HEK293 (cell line): ENCODE results near the gene PROCA1.

ENCODE experiments used
- BCL11A ChIP-seq: fragments of 450-650 bp; formaldehyde crosslinking; IDR thresholded peaks from 2 replicates; pipeline ENCODE4 v1.5.1; 2016; ENCODE audit warnings: low read depth, missing biosample characterization, missing genetic modification characterization
- KLF1 ChIP-seq: fragments of 450-650 bp; formaldehyde crosslinking; IDR thresholded peaks from 2 replicates; pipeline ENCODE4 v1.5.1; 2016; ENCODE audit warnings: missing biosample characterization, missing genetic modification characterization
- KLF16 ChIP-seq: fragments of 450-650 bp; formaldehyde crosslinking; IDR thresholded peaks from 2 replicates; pipeline ENCODE4 v1.5.1; 2017; ENCODE audit warnings: missing biosample characterization, missing genetic modification characterization
- KLF9 ChIP-seq: fragments of 450-650 bp; formaldehyde crosslinking; IDR thresholded peaks from 2 replicates; pipeline ENCODE4 v1.5.1; 2016; ENCODE audit warnings: missing biosample characterization, missing genetic modification characterization, low read depth
- ZBTB1 ChIP-seq: fragments of 450-650 bp; formaldehyde crosslinking; IDR thresholded peaks from 2 replicates; pipeline ENCODE4 v1.5.1; 2016; ENCODE audit warnings: missing biosample characterization, missing genetic modification characterization
- ZBTB11 ChIP-seq: fragments of 450-650 bp; formaldehyde crosslinking; conservative IDR thresholded peaks from 2 replicates; pipeline ENCODE4 v1.5.1; 2016; ENCODE audit warnings: low read depth, missing biosample characterization, missing genetic modification characterization
- ZBTB48 ChIP-seq: fragments of 450-650 bp; formaldehyde crosslinking; IDR thresholded peaks from 2 replicates; pipeline ENCODE4 v1.5.1; 2016; ENCODE audit warnings: missing biosample characterization, missing genetic modification characterization
- ZNF148 ChIP-seq: fragments of 450-650 bp; formaldehyde crosslinking; IDR thresholded peaks from 2 replicates; pipeline ENCODE4 v1.5.0; 2017; ENCODE audit warnings: missing biosample characterization, missing genetic modification characterization, borderline replicate concordance
- ZNF18 ChIP-seq: fragments of 450-650 bp; formaldehyde crosslinking; IDR thresholded peaks from 2 replicates; pipeline ENCODE4 v1.5.1; 2016; ENCODE audit warnings: missing biosample characterization, missing genetic modification characterization
- ZNF311 ChIP-seq: fragments of 450-650 bp; formaldehyde crosslinking; IDR thresholded peaks from 2 replicates; pipeline ENCODE4 v1.5.1; 2017; ENCODE audit warnings: missing biosample characterization, missing genetic modification characterization, borderline replicate concordance
- ZNF366 ChIP-seq: fragments of 450-650 bp; formaldehyde crosslinking; conservative IDR thresholded peaks from 2 replicates; pipeline ENCODE4 v1.5.1; 2016; ENCODE audit warnings: missing biosample characterization, missing genetic modification characterization
- ZNF398 ChIP-seq: fragments of 450-650 bp; formaldehyde crosslinking; IDR thresholded peaks from 2 replicates; pipeline ENCODE4 v1.5.1; 2017; ENCODE audit warnings: missing biosample characterization, missing genetic modification characterization
- ZNF501 ChIP-seq: fragments of 450-650 bp; formaldehyde crosslinking; IDR thresholded peaks from 2 replicates; pipeline ENCODE4 v1.5.1; 2016; ENCODE audit warnings: missing biosample characterization, missing genetic modification characterization
- ZNF610 ChIP-seq: fragments of 450-650 bp; formaldehyde crosslinking; IDR thresholded peaks from 2 replicates; pipeline ENCODE4 v1.5.1; 2016; ENCODE audit warnings: missing biosample characterization, missing genetic modification characterization, borderline replicate concordance
- ZNF629 ChIP-seq: fragments of 450-650 bp; formaldehyde crosslinking; IDR thresholded peaks from 2 replicates; pipeline ENCODE4 v1.5.1; 2017; ENCODE audit warnings: missing biosample characterization, missing genetic modification characterization
- ZNF645 ChIP-seq: fragments of 450-650 bp; formaldehyde crosslinking; IDR thresholded peaks from 2 replicates; pipeline ENCODE4; 2016; ENCODE audit warnings: missing biosample characterization, missing genetic modification characterization
- ZNF692 ChIP-seq: fragments of 450-650 bp; formaldehyde crosslinking; IDR thresholded peaks from 2 replicates; pipeline ENCODE4 v1.5.1; 2016; ENCODE audit warnings: missing biosample characterization, missing genetic modification characterization
- ZNF776 ChIP-seq: fragments of 450-650 bp; formaldehyde crosslinking; IDR thresholded peaks from 2 replicates; pipeline ENCODE4 v1.5.0; 2017; ENCODE audit warnings: missing biosample characterization, missing genetic modification characterization, borderline replicate concordance
- ZSCAN18 ChIP-seq: fragments of 450-650 bp; formaldehyde crosslinking; IDR thresholded peaks from 2 replicates; pipeline ENCODE4 v1.5.1; 2016; ENCODE audit warnings: missing biosample characterization, missing genetic modification characterization
- ZXDB ChIP-seq: fragments of 450-650 bp; formaldehyde crosslinking; IDR thresholded peaks from 2 replicates; pipeline ENCODE4 v1.5.1; 2016; ENCODE audit warnings: missing biosample characterization, missing genetic modification characterization

PROCA1 gene

GRCh38 chr17:28717578-28718332 lies 6.1 kb upstream of the PROCA1 start, which contains the start of gene RAB34 (continued):
- TF ChIP-seq KLF16 (tag by site-specific recombination) (peak; percentile 72), ZNF148 (tag by site-specific recombination) (no peak), ZNF692 (peak; percentile 65), ZNF629 (tag by site-specific recombination) (peak; percentile 49; the same call in 1 of the 2 replicates), ZNF311 (tag by site-specific recombination) (no peak), ZSCAN18 (tag by site-specific recombination) (no peak), ZBTB1 (tag by site-specific recombination) (0 out of 2 replicates have a peak, but pooled peaks have one; percentile 35), KLF9 (peak; percentile 44; the same call in 1 of the 2 replicates), ZNF501 (no peak), ZNF366 (tag by site-specific recombination) (peak; percentile 88), ZNF776 (tag by site-specific recombination) (no peak), ZBTB48 (tag by site-specific recombination) (0 out of 2 replicates have a peak, but pooled peaks have one; percentile 21), ZXDB (tag by site-specific recombination) (peak; percentile 60), BCL11A (tag by site-specific recombination) (peak; percentile 86), ZNF18 (no peak), ZNF645 (no peak), ZBTB11 (tag by site-specific recombination) (peak; percentile 90), ZNF398 (peak; percentile 99), KLF1 (tag by site-specific recombination) (peak; percentile 5), ZNF610 (peak; percentile 83)
